Activated effector memory CD4-positive, alpha-beta T cell treated with Interleukin-2 at 50 U/mL for 16 hours (primary cell): ENCODE measurements around the gene GABRR3.

Experiments
- DNase-seq: peaks from one replicate; pipeline ENCODE4 v3.0.0-alpha.2; 2020

Gene GABRR3

DNA sequence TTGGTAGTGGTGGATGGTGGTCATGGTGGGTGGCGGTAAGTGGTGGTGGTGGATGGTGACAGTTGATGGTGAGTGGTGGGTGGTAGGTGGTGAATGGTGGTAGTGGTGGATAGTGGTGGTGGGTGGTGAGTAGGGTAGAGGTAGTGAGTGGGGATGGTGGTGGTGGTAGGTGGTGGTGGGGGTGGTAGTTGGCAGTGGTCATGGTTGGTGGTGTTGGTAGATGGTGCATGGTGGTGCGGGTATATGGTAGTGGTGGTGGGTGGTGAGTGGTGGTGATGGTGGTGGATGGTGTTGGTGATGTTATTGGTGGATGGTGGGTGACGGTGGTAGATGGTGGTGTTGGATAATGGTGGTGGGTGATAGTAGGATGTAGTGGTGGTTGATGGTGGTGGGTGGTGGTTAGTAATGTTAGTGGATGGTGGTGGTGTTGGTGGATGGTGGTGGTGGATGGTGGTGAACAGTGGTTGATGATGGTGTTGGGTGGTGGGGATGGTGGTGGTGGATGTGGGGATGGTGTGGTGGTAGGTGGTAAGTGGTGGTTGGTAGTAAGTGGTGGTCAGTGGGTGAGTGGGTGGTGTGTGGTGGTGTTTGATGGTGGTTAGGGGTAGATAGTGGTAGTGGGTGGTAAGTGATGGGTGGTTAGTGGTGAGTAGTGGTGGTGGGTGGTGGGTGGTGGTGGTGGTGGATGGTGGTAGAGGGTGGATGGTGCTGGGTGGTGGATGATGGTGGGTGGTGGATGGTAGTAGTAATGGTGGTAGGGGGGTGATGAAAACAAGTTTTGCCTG is 46.1 kb downstream of the GABRR3 start:
- DNase-seq: no peak

DNA sequence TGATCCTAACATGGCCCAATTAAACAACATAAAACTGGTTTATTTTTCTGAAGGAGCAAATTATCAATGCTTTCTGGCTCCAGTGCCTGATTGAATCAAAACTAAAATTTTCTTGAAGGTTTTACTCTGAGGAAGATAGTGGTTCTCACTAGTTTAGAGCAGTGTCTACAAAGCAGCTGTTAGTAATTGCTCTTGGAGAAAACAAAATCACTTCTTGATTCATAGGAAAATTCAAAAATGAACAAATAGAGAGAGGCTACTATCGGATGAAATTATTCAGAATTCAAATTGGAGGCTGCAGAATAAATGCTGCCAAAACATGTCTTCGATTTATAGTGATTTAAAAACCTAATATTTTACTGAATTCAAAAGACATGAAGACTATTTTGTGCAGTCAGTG is 47.8 kb downstream of the GABRR3 start:
- no peak for DNase-seq

DNA sequence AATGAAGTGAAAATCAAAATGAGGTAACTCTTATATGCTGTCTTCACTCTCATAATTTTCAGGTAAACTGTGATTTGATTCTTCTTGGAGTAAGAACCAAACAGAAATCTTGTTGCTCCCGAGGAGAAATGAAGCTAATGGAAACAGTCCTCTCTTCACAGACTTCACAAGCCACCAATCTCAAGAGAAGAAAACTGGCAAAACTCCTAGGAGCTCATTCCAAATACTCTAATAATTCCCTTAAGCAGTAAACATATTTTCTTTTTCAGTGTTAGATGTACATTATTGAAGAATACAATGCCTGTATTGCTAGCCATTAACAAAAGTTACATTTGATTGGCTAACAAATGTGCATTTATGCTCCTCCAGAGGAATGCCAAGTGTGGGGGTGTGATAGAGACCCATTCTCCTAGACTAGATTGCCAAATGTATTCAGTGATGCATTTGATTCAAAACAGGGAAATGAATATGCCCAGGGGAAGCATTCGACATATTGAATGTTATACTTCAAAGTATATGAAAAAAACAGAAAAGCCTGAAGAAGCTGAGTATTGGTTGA is 51.1 kb downstream of the GABRR3 start:
- no peak for DNase-seq

DNA sequence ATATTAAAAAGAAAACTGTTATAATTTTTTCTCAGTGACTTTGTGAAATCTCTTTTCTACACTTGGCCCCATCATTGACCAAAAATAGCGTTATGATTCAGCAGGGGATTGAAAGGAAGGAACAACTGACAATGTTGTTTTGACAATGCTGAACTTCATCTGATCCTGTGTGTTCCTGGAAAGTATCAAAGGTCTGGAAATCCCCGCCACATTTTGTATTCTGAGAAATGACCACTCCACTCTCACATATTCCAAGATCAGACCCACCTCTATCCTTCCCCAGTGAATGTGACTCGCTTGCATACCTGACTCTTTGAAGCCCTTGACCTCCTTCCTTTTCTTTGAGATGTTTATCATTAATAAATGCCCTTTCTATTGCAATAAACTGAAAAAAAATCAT is 53.2 kb downstream of the GABRR3 start:
- no peak for DNase-seq

DNA sequence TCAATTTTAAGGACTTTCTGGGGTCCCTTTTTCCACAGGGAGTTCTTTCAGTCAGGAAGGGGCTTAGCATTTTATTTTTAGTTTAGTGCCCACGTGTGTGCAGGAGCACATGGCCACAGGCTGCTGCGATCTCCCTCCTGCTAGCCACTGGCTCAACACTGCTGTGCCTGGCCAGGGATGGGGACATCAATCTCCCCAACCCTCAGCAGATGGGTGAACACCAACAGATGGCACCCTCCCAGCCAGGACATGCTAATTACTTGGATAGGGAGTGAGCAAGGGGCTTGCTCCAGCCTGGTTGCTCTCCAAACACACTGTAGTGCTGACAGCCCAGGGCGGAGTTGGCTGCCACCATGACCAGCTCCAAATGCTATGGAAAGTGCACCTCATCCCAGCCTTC is 55.5 kb downstream of the GABRR3 start:
- DNase-seq: no peak

DNA sequence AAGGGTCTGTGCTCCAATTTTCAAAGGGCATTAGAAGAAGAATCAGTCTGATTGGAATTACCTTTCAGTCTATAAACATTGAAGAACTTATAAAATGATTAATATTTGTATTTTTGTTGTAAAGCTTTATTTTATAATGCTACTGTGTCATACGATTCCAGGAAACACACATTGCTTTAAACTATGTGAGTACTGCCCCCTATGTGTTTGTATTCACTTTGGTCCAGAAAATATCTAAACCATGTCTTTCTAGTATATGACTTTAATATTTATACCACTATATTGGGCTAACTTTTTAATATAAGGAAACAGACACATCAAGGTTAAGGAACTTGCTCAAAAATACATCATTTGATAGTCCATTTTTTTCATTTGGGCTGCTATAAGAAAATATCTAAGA is 59.6 kb downstream of the GABRR3 start:
- no peak for DNase-seq

DNA sequence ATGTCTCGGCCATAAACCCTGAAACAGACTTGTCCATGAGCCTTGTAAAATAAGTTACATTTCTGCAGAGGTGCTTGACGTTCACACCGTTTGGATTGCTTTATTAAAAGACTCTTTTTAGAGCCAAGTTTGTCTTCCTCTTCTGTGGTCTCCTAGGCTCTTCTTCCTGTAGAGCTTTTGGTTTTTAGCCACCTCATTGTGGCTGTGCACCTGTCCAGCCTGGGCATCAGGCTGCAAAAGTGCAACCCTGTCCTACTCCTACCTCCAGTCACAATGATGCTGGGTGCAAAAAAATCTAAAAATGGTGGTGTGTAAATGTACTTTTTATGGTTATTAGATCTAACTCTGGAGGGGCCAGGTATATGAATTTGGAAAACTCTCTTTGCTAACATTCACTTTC is 60.1 kb downstream of the GABRR3 start:
- no peak for DNase-seq

GRCh38 chr3:97972976-97973375 is 62.1 kb downstream of the GABRR3 start:
- no peak for DNase-seq

DNA sequence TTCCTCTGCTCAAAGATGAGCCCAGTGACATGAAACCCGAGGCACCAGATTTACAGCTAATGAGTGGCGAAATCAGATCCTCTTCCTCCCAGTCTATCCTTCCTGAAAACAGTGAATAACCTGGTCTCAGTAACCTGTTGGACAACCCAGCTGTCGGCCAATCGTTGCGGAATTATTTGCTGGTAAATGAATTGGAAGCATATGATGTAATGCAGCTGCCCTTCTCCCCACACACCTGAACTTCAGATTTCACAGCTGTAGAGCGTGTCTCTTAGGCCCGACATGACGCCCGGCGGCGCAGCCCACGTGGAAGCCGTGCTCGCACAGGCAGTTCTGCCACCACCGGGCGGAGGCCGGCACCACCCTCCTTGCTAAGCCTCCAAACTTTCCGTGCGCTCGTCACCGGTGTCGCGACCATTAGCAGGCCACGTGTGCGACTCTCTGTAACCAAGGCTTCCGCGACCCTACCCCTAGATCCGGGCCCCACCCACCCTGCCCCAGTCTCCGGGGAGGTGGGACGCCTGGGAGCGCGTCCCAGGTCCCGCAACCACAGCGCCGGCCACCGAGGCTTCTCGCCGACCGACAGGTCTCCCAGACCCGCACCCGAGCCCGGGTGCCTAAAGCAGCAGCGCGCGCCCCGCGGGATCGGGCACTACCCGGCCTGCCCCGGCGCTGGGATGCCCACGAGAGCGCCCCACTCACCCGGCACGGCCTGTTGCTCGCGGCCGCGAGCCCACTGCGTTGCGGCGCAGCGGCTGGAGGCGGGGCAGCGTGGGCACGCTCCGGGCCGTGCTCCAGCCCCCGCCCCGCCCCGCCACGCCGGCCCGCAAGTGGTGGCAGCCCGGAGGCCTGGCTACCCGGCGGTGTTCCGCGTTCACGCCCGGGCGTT is 63.2 kb downstream of the GABRR3 start, which contains the start of gene RIOX2:
Gene RIOX2 (minus strand): TSS at position 753 of the 889 bp plus-strand sequence. CDS start 4,838 bp downstream, outside the sequence.
- DNase-seq: peak; percentile 66

- no peak for DNase-seq
Measured at GRCh38 chr3:97970956-97971620, 64.0 kb downstream of the GABRR3 start.

DNA sequence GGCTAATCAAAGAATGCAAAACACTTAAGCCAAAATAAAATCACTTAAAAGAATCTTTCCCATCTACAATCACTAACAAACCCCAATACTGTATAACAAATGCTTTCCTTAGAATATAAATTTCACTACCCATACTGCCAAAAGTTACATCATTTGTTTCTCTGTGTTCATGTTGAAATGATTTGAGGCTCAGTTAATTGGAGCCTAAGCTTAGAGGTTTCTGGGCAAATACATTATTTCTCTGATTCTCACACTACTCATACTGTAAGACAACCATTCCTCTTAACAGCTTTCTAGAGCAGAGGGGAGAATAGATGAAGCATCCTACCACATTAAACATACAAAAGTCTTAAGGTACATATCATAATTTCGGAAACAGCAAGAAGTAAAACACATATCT is 65.0 kb downstream of the GABRR3 start:
- DNase-seq: no peak

- DNase-seq: no peak
Measured at GRCh38 chr3:97969541-97969940, 65.6 kb downstream of the GABRR3 start.

DNA sequence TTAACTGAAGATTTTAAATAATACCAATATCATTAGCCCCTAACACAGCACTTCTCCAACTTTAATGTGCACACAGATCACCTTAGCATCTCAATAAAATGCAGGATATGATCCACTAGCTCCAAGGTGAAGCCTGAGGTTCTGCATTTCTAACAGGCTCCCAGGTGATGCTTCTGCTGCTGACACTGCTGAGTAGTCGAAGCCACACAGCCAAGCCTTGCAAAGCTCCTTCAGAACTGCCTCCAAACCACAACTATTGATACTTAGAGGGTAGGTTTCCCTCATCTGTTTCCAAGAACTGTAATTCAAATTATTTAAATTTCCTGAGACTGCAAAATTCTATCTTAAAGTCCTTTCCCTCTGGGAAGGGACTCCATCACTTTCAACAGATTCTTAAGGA is 66.7 kb downstream of the GABRR3 start:
- no peak for DNase-seq

DNA sequence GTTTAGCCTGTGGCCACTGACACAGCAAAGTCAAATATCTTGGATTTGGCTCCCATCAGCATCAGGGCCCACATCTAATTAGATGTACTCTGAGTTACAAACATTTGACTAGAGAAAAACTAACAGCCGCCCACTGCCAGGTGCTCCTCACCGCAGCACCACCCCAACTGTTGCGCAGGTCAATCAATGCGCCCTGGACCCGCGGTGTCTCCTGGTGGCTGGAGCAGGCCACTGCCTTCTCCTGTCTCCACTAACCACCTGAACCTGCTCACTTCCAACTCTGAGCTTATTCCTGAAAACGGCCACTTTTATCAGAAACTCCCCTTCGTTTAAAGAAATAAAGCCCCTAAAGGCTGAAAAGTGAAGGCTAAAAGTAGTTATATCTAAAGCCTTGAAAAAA is 67.1 kb downstream of the GABRR3 start:
- DNase-seq: no peak

DNA sequence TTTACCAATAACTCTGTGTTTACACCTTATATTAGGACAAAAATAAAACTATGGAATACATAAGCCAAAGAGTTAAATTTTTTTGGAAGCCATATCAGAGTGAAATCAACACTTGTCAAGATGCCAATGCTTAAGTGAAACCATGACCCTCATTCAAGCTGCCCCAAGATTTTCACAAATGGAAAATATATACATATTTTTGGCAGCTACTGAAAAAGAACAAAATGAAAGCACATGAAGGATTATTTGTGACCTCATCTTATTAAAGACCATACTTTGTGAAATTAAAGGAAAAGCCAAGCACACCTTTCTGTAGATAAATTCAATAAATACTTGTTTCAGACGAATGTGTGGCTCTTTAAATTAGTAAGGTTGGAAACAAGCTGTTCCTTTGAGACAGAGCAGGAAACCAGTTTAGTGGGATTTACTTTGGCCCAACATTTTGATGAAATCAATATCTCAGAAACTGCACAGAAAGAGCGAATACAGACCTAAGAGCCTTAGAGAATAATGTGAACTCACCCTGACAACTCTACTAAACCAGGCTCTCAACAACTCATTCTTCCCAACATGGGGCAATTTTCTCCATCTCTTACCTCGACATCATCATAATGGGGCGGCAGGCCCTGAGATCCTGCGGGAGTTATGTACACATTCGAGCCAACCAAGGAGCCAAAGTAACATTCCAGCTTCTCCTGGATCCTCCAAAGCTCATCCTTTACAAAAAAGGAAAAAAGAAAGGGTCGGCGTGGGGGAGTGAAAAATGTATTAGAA is 73.9 kb downstream of the GABRR3 start:
- no peak for DNase-seq

DNA sequence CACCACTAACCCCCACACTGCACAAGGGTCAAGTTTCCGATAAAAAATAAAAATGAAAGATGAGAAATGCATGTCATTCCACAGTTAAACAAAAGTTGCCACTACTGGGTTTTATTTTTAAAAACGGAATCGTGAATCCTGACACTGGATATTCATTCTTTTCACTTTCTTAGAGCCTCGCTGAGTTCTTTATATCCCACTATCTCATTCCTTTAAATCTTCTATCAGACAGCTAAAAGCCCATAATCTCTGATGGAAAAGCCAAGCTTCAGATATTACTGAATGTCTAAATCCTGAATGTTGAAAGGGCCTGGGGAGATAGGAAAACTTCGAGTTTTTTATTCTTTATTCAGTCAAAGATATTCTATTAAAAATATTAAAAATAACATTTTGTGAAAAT is 74.6 kb downstream of the GABRR3 start:
- DNase-seq: no peak

- DNase-seq: no peak
Measured at GRCh38 chr3:97959872-97960271, 75.2 kb downstream of the GABRR3 start.

DNA sequence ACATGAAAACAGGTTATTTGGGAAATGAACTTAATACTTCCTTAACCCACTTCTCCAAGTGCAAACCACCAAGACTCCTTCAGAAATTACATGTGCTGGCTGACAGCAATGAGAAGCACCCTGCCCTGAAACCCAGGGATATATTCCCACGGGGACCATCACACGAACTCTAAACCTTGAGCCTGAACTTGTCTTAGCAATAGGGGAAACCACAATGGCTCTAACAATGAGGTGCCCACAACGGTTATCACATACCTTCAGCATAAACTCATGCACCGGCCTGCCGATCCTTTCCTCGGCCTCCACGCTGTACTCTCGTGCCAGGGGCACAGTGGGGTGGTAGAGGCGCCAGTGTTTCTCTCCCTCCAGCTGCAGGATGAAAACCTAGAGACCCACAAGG is 76.3 kb downstream of the GABRR3 start:
- no peak for DNase-seq

DNA sequence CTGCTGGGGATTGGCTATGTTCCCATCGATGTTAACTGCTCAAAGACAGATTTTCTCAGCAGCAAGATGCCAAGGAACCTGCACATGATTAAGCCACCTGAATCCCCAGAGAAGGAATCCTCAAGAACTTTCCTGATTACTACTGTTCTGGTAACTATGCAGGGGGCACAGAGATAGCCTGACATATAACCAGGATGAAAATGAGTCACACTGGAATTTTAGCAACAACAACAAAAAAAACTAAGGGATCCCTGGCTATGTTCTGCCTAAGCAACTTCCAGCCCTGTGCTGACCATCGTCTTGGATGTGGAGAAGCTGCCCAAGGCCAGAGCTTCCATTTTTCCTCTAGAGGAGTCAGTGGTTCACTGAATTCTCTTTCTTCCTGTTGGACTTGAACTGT is 76.7 kb downstream of the GABRR3 start:
- DNase-seq: no peak

GRCh38 chr3:97957617-97958311 is 77.4 kb downstream of the GABRR3 start:
- DNase-seq: no peak

GRCh38 chr3:97956051-97956450 is 79.1 kb downstream of the GABRR3 start:
- DNase-seq: no peak
